ENCODE measurements around the gene PIGL. TPM values are rescaled to one million over a fixed set of nuclear protein-coding genes. Genes with fewer than 3 reads are reported as not detected.

PIGL gene
- total RNA-seq, 1 donor: 14.7 TPM

- DNase-seq (ENCODE audit: low read depth): no peak
- TF ChIP-seq CTCF (IDR thresholded peaks at IDR 0.05; ENCODE audit: insufficient read depth, low read depth, low read length): no peak
- no peak overlapping the region for H3K4me3 ChIP-seq (ENCODE audit: low read depth, low read length)
These were observed 44.0 kb downstream of the PIGL start for GRCh38 chr17:16261049-16261448.

- no peak overlapping the region for H3K4me3 ChIP-seq (ENCODE audit: low read depth, low read length)
- no peak for TF ChIP-seq CTCF (IDR thresholded peaks at IDR 0.05; ENCODE audit: insufficient read depth, low read depth, low read length)
- no peak for DNase-seq (ENCODE audit: low read depth)
These were observed 45.2 kb downstream of the PIGL start for GRCh38 chr17:16262201-16262600.

- no peak overlapping the region for H3K4me3 ChIP-seq (ENCODE audit: low read depth, low read length)
- no peak for DNase-seq (ENCODE audit: low read depth)
- no peak for TF ChIP-seq CTCF (IDR thresholded peaks at IDR 0.05; ENCODE audit: insufficient read depth, low read depth, low read length)
These were observed 50.2 kb downstream of the PIGL start for GRCh38 chr17:16267174-16267573.

GRCh38 chr17:16269658-16270057 is 52.6 kb downstream of the PIGL start:
- peak; percentile 35 for DNase-seq (ENCODE audit: low read depth)
- TF ChIP-seq CTCF (IDR thresholded peaks at IDR 0.05; ENCODE audit: insufficient read depth, low read depth, low read length): no peak
- no peak overlapping the region for H3K4me3 ChIP-seq (ENCODE audit: low read depth, low read length)

- DNase-seq (ENCODE audit: low read depth): no peak
- TF ChIP-seq CTCF (IDR thresholded peaks at IDR 0.05; ENCODE audit: insufficient read depth, low read depth, low read length): no peak
These were observed 55.3 kb downstream of the PIGL start for GRCh38 chr17:16272111-16272840.

GRCh38 chr17:16273499-16273898 is 56.5 kb downstream of the PIGL start:
- H3K4me3 ChIP-seq (ENCODE audit: low read depth, low read length): no peak overlapping the region
- TF ChIP-seq CTCF (IDR thresholded peaks at IDR 0.05; ENCODE audit: insufficient read depth, low read depth, low read length): no peak
- no peak for DNase-seq (ENCODE audit: low read depth)

More at GRCh38 chr17:16272111-16272840, 55.3 kb downstream of the PIGL start:
- H3K4me3 ChIP-seq (ENCODE audit: low read depth, low read length): no peak overlapping the region

GRCh38 chr17:16273929-16274339 is 56.9 kb downstream of the PIGL start:
- DNase-seq (ENCODE audit: low read depth): no peak
- no peak for TF ChIP-seq CTCF (IDR thresholded peaks at IDR 0.05; ENCODE audit: insufficient read depth, low read depth, low read length)
- H3K4me3 ChIP-seq (ENCODE audit: low read depth, low read length): no peak overlapping the region
